HG03064 (cell line): ENCODE results near the gene AIDA.
"Not testable (repeated sequence)": the region's sequence is repeated elsewhere in the genome, so short reads cannot be mapped to it uniquely, and the experiment has no call there.

ENCODE experiments used
- ATAC-seq: cut with Tn5 transposase; IDR thresholded peaks from one replicate; pipeline ENCODE4 v1.9.1; 2021; ENCODE audit warnings: low read depth; ENCODE audit not compliant: unreplicated experiment

Gene AIDA

GRCh38 chr1:222713091-222713961, 1.0 kb upstream of the AIDA start:
- peak; percentile 62 for ATAC-seq

- peak; percentile 27 for ATAC-seq
Observed at GRCh38 chr1:222711319-222712252, 705 bp downstream of the AIDA start.

GRCh38 chr1:222709700-222710153, 2.6 kb downstream of the AIDA start:
- ATAC-seq: no peak

- ATAC-seq: no peak
Observed at GRCh38 chr1:222706815-222707214, 5.5 kb downstream of the AIDA start.

DNA sequence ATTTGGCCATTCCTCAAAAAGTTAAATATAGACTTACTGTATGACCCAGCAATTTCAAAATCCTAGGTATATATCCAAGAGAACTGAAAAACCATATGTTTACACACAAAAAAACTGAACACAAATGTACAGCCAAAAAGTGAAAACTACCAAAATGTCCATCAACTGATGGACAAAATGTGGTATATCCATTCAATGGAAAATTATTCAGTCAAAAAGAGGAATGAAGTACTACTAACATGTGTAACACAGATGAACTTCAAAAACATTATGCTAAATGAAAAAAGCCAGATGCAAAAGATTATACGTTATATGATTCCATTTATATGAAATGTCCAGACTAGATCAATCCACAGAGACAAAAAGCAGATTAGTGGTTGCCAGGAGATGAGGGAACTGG, 8.0 kb downstream of the AIDA start:
- ATAC-seq: no peak

DNA sequence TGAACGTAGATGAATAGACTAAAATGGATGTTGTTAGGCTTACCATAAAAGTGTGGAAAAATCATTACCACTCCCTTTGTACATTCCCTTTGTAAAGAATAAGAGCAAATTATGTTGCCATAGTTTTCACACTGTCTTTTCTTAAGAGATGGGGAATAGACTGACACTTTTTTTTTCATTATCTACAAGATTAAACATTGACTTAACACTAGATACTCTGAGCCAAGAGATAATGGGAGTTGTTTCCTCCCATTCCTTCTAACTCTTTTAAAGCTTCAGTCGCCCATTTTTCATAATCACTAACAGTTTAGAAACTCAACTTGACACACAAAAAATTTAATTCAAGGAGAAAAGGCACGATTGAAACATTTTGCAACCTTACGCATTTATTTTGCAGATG, 10.1 kb downstream of the AIDA start:
- no peak for ATAC-seq

- ATAC-seq: no peak
Observed at GRCh38 chr1:222697826-222698225, 14.5 kb downstream of the AIDA start.

- no peak for ATAC-seq
Observed at GRCh38 chr1:222697203-222697602, 15.1 kb downstream of the AIDA start.

- no peak for ATAC-seq
Observed at GRCh38 chr1:222696741-222697140, 15.6 kb downstream of the AIDA start.

GRCh38 chr1:222694927-222695326, 17.4 kb downstream of the AIDA start:
- no peak for ATAC-seq

- ATAC-seq: no peak
Observed at GRCh38 chr1:222691016-222691415, 21.3 kb downstream of the AIDA start.

DNA sequence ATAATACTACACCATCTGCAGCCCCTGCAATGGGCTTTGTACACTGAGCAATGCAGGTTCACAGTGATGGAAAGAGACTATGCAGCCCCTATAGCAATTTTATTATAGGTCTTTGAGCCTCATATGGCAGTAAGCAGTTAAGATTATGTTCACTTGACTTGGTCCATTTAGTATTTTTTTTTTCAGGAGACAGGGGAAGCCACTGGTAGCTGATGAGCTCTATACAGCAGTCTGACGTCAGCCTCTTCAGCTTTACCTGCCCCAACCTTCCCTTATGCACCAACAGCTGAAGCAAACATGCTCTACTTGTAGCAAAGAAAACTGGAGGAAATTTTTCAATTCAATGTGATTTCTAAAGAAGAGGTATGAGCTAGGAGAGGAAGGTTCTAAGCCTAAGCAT, 32.2 kb downstream of the AIDA start:
- ATAC-seq: no peak

DNA sequence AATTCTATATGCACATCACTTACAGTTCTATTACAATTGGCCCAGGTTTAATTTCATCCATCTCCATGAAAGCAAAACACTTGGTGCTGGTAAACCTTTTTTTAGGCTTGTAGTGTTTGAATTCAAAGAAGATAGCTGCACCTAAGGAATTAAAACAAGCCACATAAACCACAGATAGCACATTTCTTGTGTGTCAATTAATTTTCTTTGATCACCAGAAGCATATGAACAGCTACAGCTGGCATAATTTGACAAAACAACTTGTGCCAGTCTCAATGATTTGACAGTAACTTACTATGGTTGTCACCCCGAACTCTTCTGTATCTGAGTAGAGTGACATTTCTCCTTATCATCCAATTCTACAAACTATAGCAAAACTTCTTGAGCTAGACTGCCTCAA, 42.2 kb downstream of the AIDA start:
- no peak for ATAC-seq

- ATAC-seq: not testable (repeated sequence)
Observed at GRCh38 chr1:222669107-222669506, 43.2 kb downstream of the AIDA start.

DNA sequence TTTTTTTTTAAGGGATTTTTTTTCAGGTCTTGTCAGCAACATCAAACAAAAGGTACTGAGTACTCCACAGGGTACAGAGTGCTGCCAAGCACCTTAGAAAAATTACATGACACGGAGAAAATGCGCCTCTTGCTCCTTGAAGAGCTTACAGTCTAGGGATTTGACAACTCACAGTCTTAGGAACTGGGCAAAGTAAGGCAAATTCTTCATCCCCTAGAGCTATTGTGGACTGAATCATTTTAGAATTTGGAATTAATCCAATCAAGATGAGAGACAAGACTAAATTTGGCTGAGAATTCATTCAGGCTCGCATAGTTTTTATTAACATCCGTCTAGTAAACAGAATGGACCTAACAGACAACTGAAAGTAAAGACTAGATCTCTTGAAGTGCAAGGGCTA, 44.1 kb downstream of the AIDA start:
- not testable (repeated sequence) for ATAC-seq

GRCh38 chr1:222665964-222666363, 46.3 kb downstream of the AIDA start:
- ATAC-seq: no peak

DNA sequence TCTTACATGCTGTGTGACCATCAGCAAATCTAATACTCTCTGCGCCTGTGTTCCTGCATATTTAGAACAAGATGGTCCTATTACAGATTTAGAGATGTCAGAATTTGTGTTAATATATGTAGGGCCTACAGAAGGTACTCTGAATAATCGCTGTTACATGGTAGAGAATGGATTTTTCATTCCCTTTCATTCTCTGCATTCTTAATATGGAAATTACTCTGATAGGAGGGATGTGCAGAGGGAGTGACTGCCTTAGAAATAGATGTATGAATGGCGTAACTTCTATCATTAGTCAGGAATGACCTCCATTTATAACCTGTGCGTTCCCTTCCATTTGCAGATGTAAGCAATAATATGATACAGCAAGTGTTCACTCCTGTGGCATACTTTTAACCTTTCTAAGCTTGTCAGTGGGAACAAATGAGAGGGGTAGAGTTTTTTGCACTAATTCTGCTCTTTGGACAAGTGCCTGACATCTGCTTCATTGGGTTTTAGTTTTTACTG, 48.8 kb downstream of the AIDA start:
- no peak for ATAC-seq

GRCh38 chr1:222657899-222658298, 54.4 kb downstream of the AIDA start:
- ATAC-seq: no peak

DNA sequence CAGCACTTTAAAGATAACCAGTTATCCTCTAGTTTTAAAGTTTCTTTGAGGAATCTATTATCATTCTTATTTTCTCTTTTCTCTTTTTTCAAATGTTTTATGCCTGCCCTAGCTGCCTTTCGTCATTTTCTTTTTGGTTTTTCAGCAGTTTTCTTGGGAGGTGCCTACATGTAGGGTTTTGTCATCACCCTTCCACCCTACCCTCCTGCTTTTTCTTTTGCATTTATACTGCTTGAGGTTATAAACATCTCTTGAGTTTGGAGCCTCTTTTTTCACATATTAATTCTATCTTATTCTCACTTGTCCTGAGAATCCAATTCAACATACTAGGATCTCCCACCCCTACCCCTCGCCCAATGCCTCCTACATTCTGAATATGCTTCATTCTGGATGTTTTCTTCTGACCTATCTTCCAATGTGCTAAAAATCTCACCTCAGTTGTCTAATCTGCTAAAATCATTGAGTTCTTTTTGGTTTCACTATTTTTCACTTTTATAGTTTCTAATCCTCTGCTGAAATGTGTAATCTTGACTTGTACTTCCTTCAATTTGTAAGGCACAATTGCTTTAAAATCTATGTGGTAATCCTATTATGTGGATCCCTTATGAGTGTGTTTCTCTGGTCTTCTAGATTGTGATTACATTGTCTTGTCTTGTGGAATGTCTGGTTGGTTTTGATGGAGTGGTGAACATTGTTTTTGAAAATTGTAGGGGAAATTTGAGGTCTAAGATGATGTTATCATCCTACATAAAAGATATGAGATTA, 55.7 kb downstream of the AIDA start:
- ATAC-seq: no peak

GRCh38 chr1:222654849-222655248, 57.4 kb downstream of the AIDA start:
- peak; percentile 89 for ATAC-seq
